Measurements from ENCODE around the gene ZBTB20.
"Not testable (repeated sequence)": the region's sequence is repeated elsewhere in the genome, so short reads cannot be mapped to it uniquely, and the experiment has no call there.

ZBTB20 gene

DNA sequence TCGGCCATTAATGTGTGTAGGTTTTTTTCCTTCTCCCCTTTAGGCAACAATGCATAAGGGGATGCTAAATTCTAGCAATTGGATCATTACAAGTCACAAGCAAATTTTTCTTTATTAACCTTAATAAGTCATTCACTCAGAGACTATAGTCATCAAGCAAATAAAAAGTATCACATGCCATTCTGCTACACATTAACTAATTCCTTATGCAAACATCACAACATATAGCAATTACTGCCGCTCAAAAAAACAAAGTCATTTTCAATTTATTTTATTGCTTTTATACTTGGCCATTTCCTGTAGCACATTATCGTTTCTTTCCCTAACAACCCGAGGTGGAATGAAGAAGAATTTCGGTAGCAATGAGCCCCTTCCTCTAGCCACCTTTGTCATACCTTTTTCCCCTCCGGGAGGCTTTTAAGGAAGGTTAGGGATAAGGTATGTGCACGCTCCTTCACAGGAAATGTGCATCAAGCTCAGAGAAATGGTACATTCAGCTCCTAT, 432.1 kb downstream of the ZBTB20 start:
- no peak for DNase-seq (ENCODE audit: low read depth, low spot score)

GRCh38 chr3:114714237-114714636, 432.9 kb downstream of the ZBTB20 start:
- DNase-seq (ENCODE audit: low read depth, low spot score) = no peak
- H3K4me3 ChIP-seq (ENCODE audit: low read length) = no peak overlapping the region

More for the DNA sequence above, 432.1 kb downstream of the ZBTB20 start:
- H3K4me3 ChIP-seq (ENCODE audit: low read length) = no peak overlapping the region

DNA sequence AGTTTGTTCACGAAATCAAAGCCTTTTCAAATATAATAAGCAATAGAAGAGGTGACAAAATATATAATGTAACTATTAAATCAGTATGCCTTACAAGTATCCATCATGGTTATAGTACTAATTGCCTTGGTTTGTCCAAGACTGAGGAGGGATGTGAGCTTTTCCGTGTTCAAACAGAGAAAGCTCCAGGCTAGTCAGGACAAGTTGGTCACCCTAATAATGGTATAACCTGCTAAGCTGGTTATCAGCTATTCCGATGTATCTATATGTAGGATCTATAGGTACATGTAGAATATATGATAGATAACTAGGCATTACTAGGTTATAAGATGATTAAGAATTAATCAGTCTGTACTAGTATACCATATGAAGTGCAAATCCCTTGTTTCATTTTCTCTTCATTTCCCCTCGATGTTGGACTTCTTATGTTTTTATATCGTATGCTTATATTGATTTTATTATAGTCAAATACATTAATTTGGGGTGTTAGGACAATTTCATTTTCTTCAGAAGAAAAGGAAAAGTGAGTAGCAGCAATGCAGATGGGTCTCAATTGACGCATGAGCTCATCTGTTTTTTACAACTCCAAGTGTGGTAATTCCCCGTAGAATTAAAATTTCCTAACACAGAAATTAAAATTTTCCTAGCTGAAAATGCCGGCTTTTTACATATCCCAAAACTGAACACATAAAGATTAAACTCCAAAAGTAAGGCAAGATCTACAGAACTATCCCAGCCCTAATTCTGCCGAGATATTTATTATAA, 434.2 kb downstream of the ZBTB20 start:
- DNase-seq (ENCODE audit: low read depth, low spot score) = no peak

DNA sequence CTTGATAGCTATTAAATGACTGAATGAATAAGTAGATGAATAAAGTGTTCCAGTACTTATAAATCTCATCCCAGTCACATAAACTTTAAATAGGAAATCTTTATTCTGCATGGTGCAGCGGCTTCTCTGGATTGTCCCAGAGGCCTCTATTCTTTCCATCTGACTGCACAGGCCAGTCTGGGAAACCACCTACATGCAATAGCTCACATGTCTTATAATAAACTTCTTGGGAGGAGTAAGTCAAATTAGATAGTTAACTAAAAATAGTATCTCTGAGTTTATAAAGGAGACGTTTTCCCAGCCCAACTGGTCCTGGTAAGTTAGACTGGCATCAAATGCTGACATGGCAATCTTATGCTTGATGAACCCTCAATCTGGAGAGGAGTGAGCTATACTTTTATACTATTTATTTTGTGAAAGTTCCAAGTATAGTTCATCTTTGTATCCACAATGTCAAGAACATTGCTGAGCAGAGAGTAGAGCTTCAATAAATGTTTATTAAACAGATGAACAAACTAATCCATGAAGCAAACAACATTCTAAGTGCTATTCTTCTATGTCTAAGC, 435.7 kb downstream of the ZBTB20 start:
- no peak for DNase-seq (ENCODE audit: low read depth, low spot score)
- no peak overlapping the region for H3K4me3 ChIP-seq (ENCODE audit: low read length)

More for the DNA sequence above, 434.2 kb downstream of the ZBTB20 start:
- no peak overlapping the region for H3K4me3 ChIP-seq (ENCODE audit: low read length)

- DNase-seq (ENCODE audit: low read depth, low spot score) = no peak
Measured at GRCh38 chr3:114709102-114709501, 438.0 kb downstream of the ZBTB20 start.

GRCh38 chr3:114707252-114707860, 439.7 kb downstream of the ZBTB20 start:
- no peak for DNase-seq (ENCODE audit: low read depth, low spot score)
- no peak overlapping the region for H3K4me3 ChIP-seq (ENCODE audit: low read length)

More at GRCh38 chr3:114709102-114709501, 438.0 kb downstream of the ZBTB20 start:
- no peak overlapping the region for H3K4me3 ChIP-seq (ENCODE audit: low read length)

DNA sequence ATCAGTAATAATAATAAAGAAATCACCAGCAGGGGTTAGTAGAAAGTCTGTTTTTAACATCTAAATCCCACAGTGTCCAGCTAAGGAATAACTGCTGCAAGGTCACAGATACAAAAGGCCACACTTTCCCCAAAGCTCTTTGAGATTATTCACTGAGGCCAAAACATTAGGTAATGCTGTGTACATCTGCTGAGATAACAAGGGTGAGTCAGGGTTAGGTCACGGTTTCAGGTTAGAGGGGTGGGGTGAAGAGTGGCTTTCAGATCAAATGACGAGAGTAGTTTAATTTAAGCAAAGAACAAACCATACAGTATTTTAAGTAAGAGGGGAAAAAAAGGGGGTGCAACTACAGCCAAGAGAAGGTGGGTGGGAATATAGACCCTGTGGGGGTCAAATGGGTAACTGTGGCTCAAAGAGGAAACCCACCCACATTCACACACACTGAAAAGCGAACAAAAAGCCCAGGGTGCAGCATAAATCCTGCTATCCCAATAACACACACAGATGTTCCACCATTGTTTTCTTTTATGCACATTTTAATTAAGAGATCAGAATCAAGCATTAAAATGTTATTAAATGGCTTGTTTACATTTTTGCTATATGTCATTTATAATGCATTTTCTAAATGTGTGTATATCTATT, 440.4 kb downstream of the ZBTB20 start:
- no peak for DNase-seq (ENCODE audit: low read depth, low spot score)

GRCh38 chr3:114700637-114701234, 446.4 kb downstream of the ZBTB20 start:
- no peak for DNase-seq (ENCODE audit: low read depth, low spot score)
- no peak overlapping the region for H3K4me3 ChIP-seq (ENCODE audit: low read length)

More for the DNA sequence above, 440.4 kb downstream of the ZBTB20 start:
- H3K4me3 ChIP-seq (ENCODE audit: low read length) = no peak overlapping the region

DNA sequence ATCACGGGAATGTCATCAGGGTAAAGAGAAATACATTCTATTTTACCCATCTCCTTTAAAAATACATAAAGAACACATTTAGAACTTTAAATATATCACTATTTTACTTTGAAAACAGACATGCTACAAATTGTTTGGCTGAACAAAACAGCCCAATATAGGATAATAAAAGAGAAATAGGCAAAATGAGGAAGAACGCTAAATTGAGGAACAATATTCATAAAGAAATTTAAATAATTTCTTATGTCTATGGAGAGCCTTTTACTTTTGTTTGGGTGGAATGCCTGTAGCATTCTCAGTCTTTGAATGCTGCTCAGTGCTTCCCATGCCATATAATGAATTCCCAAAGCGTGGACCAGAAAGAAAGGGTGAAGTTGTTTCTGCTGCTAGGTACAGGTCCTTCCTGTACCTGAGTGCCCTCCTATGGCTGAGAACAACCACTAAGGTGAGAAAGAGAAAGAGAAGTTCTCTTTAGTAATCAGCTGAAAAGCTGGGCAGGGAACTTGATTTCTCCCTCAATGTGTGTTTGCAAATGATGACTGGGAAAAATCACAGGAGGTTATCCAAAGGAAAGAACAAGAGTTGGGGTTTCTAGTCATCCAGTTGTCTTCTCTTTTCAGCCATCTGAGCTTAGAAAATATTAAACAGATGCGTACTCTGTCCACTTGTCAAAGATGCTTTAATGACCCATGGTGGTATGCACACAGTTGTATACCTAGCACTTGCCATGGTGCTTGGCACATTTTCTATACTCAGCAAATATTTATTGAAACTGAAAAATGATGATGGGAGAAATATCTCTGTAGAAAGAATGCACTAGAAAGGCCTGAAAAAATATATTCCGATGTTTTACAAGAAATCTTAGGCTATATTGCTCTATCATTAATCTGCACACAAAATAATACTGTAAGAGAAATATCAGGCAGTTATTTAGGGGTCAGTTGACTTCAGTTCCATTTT, 448.7 kb downstream of the ZBTB20 start:
- H3K4me3 ChIP-seq (ENCODE audit: low read length) = no peak overlapping the region

DNA sequence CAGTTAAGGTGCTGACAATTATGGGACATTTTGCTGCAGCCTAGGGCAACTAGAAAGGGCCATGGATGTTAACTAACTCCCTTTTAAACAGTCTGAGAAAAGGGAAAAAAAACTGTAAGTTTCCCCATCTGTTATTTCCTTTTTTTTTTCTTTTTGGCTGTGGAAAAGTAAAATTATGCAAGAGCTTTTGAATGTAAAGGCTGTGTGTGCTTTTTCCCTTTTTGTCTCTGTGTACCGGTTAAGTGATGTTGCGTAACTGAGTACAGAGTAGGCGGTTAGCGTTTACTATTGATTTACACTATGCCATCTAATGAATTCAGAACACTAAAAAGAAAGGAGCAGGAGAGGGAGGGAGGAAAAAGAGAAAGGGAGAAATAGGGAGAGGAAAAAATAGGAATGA, 449.7 kb downstream of the ZBTB20 start:
- DNase-seq (ENCODE audit: low read depth, low spot score) = no peak
- no peak overlapping the region for H3K4me3 ChIP-seq (ENCODE audit: low read length)

More for the DNA sequence above, 448.7 kb downstream of the ZBTB20 start:
- no peak for DNase-seq (ENCODE audit: low read depth, low spot score)

GRCh38 chr3:114694251-114694650, 452.8 kb downstream of the ZBTB20 start:
- H3K4me3 ChIP-seq (ENCODE audit: low read length) = no peak overlapping the region
- no peak for DNase-seq (ENCODE audit: low read depth, low spot score)

DNA sequence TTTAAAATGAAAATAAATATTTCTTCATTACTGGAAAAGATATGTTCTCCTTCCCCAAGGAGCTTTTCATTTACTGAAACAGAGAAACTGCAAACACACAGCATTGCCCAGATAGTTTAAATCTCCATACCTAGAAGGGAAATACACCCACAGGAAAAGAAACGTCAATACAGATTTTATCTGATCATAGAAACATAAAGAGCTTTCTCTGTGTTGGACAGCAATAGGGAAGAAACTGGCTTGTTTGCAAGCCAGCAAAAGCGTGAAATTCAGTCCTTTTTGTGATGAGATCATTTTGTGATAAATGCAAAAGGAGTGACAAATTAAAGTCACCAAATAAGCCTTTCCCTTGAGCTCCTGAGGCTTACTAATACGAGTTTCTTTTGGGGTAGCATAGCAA, 455.2 kb downstream of the ZBTB20 start:
- no peak overlapping the region for H3K4me3 ChIP-seq (ENCODE audit: low read length)
- no peak for DNase-seq (ENCODE audit: low read depth, low spot score)

DNA sequence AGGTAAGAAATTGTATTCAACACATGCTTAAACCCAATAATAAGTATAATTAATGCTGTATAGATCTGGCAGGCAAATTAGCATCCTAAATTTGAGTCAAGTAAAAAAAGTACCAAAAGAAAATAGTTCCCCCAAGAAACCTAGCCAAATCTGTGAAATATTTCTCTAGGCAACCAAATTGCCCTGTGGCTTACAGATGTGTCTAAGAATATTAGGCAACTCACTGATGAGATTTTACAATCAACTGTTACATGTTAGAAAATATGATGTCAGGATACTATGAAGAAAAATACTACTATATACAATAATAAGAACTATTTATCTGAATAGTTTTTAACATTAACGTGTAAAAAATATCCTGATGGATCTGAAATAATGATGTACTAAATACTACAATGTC, 456.2 kb downstream of the ZBTB20 start:
- no peak for DNase-seq (ENCODE audit: low read depth, low spot score)
- H3K4me3 ChIP-seq (ENCODE audit: low read length) = no peak overlapping the region

DNA sequence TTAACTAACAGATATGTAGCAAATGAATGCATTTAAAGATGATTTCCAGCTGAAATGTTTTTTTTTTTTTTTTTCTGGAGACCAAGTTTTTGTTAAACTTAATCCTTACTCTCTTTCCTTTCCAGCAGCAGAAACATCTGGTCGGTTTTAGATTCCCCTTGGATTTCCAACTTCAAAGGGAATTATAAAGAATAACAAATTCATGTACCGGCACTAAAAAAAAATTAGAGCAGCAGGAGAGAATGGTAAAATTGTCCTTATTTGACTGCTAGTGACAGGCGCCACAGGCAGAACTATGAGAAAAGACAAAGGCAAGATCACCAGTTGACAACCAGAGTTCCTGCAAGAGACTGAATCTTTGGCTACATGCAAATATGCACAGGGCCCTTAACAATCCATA, 459.9 kb downstream of the ZBTB20 start:
- no peak overlapping the region for H3K4me3 ChIP-seq (ENCODE audit: low read length)

DNA sequence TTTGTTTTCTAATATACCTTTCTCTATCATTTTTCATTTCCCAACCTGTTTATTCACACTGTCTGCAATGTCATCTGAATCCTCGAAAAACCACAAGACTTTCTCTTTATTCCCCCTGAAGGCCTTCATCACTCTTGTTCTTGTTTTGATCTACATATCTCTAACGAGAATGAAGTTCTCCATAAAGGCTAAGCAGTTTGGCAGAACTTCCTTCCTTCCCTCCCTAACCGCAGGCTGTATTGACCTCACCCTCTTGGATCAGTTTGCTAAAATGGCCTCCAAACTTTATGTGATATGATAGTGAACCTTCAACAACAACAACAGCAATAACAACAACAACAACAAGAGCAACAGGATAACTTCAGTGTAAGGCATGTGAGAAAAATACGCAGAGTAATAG, 460.5 kb downstream of the ZBTB20 start:
- H3K4me3 ChIP-seq (ENCODE audit: low read length) = no peak overlapping the region
- no peak for DNase-seq (ENCODE audit: low read depth, low spot score)

More for the DNA sequence above, 459.9 kb downstream of the ZBTB20 start:
- no peak for DNase-seq (ENCODE audit: low read depth, low spot score)

DNA sequence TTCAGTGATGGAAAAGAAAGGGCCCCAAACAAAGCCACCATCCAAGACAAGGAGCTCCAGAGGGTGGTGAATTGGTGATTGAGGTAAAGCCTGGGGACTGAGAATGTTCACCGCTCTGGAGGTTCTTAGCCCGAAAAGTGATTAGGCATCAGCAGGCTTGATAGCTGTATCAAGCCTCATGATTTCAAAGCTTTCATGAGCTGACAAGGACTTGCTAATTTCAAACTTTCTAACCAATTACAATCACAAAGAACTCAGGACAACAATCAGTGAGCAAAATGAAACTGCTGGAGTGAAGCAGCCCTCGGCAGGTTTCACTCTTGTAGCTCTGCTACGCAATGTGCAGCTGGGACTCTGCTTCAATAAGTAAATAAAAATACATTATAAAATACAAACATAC, 461.9 kb downstream of the ZBTB20 start:
- no peak for DNase-seq (ENCODE audit: low read depth, low spot score)
- no peak overlapping the region for H3K4me3 ChIP-seq (ENCODE audit: low read length)

DNA sequence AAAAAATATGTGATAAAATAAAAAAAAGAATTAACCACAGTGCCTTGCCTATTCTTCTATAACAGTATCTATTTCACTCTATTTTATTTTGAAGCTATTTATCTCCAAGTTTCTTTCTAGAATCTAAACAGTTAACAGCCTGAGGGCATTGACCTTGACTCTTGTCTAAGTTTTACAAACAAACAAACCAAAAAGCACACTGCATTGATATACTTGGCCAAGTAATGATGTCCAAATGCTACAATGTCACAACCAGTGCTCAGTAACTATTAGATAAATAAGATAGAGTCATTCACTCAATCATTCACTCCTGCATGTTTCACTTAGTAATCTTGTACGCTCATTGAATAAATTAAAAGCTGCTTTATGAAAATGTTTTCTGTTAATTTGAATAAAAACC, 466.8 kb downstream of the ZBTB20 start:
- no peak overlapping the region for H3K4me3 ChIP-seq (ENCODE audit: low read length)
- DNase-seq (ENCODE audit: low read depth, low spot score) = no peak

DNA sequence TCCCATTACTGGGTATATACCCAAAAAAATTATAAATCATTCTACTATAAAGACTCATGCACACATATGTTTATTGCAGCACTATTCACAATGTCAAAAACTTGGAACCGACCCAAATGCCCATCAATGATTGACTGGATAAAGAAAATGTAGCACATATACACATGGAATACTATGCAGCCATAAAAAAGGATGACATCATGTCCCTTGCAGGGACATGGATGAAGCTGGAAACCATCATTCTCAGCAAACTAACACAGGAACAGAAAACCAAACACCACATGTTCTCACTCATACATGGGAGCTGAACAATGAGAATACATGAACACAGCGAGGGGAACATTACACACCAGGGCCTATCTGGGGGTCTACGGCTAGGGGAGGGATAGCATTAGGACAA, 467.3 kb downstream of the ZBTB20 start:
- DNase-seq (ENCODE audit: low read depth, low spot score); H3K4me3 ChIP-seq (ENCODE audit: low read length): not testable (repeated sequence)
